NCI-H1436 (cell line): ENCODE measurements around the gene NCOA5.
A peak's percentile ranks its signal among the peaks of the same experiment; 100 is the strongest.

Experiments
- DNase-seq: peaks from one replicate; lab custom pipeline; 2025; lab: John Stamatoyannopoulos, UW

NCOA5 gene

DNA sequence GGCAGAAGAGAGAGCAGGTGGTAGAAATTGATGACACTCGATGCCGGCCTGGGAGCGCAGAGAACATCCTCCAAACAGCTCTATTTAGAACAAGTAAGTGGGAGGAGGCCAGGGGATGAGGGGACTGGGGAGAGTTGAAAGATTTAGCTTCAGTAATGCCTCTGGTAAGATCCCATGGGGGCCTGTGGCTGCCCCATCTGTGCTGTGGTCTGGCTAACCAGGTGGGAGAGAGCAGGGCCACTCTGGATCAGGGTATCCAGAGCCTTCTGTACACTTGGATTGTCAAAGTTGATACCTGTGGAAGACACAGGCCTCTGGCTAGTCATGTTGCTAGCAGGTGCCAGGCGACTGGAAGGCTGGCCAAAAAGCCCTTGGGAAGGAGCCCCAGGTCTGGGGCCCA, 27.6 kb downstream of the NCOA5 start:
- no peak for DNase-seq

DNA sequence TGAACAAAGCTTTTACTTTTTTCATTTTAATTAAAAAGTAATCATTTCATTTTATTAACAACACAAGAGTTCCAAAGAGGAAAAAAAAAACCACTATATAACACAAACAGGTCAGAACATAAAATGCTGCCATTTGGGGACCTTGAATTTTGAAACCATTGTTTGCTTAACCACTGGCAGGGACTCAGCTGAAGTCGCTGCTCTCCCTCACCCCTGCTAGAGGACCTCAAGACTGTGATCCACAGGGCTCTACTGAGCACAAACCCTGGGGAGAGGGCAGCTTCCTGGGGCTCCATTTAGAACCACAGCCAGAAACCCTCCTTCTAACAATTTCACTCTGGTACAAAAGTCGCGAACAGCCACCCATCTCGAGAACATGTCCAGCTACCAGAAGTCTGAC, 28.8 kb downstream of the NCOA5 start:
- DNase-seq, result no peak

DNA sequence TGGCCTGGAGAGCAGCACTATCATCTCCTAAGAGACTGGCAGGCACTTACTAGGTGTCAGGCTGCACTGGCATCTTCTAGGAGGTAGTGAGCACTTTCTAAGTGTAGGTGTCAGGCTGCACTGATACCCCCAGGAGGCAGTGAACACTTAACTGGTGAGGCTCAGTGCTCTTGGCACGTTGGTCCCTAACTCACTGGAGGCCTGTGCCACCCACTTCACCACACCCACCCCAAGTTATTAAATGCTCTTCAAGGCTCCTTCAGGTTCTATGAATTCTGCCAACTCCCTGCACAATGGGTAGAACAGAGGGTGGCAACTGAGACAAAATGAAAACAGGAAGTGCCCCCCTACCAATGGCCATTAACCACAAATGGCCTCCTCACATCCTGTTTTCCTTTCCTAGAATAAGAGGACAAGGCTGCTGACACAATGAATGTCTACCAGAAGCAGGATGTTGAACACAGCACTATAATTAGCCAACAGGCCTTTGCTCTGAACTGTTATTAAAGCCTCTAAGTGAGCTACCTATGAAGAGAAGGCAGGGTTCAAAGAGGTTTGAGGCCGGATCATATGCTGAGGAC, 29.4 kb downstream of the NCOA5 start:
- DNase-seq, result peak; percentile 19

DNA sequence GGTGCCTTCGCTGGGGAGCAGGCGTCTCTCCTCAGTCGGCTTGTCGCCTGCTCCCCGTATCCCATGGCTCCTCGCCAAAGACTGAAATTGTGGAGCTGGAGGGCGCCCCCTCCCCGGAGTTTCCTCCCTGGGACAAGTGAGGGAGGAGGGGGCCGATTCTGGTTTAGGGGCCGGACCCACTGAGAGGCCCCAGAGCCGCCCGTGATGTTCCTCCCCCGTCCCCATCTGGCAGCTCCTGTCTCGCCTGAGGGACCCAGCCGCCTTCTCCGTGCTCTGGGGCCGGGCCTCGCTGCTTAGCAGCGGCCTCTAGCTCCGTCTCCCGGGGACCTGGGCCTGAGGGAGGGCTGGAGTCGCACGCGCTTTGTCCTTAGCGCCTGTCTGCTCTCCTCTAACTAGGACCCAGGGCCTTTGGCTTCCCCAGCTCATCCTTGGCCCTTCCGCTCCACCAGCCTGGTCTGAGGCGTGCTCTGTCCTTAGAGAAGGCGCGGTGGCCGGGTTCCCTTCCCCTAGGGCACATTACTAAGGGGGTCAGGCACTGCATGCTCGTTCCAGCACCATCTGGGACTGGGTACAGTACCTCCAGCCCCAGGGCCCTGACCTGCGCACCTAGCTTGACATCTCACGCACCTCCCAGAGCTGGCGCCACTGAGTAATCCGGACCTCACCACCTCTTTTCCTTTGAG, 31.0 kb downstream of the NCOA5 start:
- DNase-seq, result no peak

DNA sequence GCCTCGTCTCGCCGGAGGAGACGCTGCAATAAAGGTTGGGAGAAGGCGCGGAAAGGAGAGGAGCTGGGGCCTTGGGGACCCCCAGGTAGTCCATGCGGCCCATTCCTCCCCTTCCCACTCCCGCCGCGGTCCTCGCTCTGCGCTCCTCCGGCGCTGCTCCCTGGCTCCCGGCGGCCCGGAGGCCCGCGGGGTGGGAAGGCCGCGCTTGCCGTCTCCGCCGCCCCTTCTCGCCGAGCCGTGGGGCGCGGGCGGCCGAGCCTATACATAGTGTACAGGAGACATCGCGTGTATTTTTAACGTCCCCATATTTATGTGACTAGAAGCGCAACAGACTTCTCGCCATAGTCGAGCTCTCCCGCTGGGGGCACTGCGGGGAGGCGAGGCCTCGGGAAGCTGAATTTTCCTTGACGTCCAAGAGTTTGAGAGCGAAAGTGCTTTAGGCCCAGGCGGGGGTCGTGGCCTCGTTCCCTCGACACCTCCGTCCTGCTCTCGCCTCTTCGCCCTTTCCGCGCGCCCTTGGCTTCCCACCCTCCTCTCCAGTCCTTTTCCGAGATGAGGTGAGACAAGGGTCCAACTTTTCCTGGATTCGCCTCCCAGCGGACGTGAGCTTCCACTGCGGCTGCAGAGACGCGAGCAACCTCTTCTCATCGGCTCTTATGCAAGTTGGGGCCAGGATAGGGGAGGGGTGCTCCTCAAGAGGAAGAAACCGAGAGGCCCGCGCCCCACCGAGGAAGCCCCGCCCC, 31.7 kb downstream of the NCOA5 start:
- no peak for DNase-seq

DNA sequence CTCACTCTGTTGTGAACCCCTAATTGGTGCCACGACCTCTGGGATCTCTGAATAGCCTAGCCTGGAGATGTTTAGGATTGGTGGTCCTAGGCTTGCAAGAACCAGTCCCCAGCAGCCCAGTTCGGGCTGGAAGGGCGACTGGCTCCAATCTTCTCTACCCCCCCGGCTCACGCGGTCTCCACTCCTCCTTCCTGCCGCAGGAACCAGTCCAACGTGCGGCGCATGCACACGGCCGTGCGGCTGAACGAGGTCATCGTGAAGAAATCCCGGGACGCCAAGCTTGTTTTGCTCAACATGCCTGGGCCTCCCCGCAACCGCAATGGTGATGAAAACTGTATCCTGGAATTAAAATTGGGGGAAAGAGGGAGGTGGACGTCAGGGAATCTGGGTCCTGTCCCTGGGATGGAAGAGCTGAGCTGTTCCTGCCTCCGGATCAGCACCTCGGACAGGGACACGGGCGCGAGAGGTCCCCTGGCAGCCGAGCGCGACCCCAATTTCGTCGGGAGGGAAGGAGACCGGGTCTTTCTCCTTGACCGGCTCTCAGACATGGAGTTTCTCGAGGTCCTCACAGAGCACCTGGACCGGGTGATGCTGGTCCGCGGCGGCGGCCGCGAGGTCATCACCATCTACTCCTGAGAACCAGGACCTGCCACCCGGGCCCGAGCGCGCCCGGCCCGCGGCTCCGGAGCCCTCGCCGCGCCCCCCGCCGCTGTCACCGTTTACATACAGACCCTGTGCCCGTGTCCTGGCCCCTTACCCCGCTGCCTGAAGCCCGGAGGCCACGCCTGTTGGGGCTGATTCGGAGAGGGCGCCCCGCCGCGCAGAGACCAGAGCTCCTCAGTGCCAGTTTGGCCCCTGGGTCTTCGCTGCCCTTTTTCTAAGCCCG, 32.5 kb downstream of the NCOA5 start:
- no peak for DNase-seq

DNA sequence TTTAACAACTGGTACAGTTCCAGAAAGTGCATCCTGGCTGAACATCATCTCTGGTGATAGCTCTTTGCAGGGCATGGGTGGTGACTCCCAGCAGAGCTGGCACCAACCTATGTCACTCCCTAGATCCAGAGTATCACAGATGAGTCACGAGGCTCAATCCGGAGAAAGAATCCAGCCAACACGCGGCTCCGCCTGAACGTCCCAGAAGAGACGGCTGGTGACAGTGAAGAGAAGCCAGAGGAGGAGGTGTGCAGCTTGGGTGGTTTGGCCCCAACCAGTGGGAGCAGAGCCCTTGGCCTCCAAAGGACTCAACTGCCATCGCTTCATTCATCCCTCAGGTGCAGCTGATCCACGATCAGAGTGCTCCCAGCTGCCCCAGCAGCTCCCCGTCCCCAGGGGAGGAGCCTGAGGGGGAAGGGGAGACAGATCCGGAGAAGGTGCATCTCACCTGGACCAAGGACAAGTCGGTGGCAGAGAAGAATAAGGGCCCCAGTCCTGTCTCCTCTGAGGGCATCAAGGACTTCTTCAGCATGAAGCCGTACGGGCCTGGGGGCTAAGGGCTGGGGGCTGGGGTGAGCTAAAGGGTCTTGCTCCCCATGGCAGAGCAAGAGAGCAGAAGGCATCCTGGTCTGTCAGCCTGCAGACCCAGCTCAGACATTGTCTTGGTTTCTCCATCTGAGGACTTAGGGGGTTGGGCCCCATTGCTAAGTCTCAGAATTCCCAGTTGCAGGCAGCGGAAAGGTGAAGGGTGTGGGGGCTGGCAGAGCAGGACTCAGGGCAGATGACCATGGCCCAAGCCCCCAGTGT, 33.5 kb downstream of the NCOA5 start:
- no peak for DNase-seq

DNA sequence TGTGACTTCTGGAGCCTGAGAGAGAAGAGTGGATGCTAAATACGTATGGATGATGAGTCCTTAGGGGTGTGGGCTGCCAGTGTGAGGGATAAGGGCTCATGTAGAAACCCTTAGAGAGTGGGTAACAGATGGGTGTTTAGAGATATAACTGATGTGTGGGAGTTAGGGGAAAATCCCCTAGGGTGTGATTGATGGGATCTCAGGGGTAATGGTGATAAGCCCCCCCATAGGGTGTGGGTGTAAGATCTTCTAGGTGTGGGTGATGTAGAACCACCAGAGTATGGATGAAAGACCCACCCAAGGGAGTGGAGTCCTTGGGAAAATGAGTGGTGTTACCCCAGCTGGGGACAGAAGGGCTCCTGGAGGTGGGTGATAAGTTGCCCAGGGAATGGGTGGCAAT, 34.5 kb downstream of the NCOA5 start:
- DNase-seq, result no peak

DNA sequence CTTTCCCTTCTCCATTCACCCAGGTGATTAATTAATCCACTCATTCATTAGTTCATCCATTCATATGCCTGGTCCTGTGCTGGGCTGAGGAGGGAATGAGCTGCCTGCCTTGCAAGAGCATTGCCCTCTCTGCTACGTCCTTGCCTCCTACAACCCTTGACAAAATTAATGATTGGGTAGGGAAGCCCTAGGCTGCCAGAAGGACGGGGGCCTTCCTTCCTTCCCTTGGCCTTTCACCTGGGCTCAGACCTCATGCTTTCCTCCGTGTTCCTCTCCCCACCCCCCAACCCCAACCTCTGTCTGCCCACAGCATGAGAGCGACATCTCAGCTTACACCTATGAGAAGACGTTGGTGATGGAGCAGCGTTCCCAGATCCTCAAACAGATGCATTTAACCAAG, 35.2 kb downstream of the NCOA5 start:
- DNase-seq, result no peak

DNA sequence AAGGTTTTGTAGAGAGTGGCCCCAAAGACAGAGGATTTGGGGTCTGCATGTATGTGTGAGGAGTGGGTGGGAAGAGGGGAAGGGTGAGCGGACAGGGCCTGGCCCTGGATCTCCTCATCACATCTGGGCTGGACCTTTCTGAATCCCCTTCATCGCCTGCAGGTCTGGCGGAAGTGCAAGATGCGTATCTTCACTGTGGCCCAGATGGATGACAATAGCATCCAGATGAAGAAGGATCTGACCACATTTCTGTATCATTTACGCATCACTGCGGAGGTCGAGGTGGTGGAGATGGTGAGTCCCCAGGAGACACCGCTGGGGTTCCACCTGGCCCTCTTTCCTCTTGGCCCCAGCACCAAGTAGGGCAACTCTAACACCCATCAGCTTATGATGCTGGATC, 36.3 kb downstream of the NCOA5 start:
- no peak for DNase-seq

DNA sequence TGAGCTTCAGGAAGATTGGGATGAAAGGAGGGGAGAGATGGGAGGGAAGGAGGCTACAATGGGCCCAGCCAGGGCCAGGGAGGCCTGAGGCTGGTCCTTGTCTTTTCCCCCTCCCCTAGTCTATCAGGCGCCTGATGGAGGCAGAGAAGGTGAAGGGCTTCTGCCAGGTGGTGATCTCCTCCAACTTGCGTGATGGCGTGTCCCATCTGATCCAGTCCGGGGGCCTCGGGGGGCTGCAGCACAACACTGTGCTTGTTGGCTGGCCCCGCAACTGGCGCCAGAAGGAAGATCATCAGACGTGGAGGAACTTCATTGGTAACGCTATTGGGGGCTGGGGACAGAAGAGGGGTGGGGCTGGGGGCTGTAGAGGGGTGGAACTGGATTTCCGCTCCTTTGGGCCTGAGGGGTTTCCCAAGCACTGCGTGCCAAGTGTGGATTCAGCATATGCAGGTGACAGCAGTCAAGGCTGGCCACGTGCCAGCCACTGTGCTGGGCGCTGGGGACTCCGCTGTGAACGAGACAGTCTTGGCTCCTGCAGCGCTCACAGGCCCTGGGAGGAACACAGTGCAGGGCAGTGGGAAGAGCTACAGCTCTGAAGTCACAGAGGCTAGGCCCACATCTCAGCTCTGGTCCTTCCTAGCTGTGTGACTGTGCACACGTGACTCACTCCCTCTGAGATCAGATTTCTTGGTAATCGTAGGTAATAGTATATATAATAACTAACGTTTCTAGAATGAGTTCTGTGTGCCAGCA, 38.0 kb downstream of the NCOA5 start:
- DNase-seq, result peak; percentile 38

DNA sequence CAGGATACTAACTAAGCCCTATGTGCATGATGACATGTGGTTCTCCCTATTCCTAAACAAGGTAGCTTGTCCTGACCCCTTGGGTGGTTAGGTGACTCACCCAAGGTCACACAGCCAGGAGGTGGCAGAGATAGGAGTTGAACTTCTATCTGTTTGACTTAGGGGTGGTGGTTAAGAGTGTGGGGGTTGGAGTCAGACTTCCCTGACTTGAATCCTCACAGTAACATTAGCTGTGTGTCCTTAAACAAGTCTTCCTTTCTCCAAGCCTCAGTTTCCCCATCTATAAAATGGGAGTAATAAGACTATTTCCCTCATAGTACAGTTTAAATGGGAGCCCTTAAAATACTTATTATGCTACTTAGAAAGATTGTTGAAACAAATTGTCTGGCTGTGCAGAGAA, 38.9 kb downstream of the NCOA5 start:
- DNase-seq, result no peak

DNA sequence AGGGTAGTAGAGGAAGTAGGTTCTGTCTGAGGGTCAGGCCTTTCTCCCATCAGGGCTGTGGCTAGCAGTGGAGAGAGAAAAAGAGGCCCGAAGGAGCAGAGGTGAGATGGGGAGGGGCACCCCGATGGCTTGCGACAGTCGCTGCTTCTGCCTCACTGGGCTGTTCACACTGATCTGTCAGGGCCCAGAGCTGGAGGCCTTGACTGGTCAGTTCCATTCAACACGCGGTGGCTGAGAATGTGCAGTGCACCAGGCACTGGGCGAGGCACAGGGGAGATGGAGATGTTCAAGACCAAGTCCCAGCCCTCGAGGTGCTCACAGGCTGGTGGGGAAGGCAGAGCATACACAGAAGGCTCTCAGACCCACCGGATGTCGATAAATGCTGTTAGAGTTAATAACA, 39.3 kb downstream of the NCOA5 start:
- no peak for DNase-seq

DNA sequence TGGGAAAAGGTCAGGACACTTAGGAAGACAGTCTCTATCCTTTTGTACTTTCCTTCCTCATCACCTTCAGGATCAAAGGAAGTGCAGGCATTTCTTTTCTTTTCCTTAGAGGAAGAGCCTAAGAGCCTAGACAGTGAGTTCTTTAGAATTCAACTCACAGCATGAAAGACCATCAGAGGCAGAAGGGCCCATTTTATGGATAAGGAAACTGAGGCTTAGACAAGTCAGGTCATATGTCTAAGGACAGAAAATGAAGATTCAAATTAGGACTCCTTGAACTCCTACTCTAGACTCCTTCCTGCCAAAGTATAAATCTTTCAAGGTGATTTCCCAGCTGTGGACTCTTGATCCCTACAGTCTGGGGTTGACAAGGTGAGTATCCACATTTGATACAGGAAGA, 39.9 kb downstream of the NCOA5 start:
- DNase-seq, result no peak

DNA sequence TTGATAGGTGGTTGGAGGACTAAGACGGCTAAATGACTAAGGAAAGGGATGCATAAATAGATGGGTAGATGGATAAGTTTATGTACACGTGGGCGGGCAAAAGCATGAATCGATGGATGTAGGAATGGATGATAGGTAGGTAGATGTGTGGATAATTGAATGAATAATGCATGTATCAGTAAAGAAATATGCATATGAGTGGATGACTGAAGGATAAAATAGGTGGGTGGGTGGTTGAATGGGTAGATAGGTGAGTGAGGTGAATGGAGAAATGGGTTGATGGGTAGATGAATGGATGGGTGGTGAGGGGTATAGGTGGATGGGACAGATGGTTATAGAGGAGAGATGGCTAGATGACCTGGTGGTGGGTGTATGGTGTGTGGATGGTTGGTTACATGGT, 40.6 kb downstream of the NCOA5 start:
- DNase-seq, result no peak

DNA sequence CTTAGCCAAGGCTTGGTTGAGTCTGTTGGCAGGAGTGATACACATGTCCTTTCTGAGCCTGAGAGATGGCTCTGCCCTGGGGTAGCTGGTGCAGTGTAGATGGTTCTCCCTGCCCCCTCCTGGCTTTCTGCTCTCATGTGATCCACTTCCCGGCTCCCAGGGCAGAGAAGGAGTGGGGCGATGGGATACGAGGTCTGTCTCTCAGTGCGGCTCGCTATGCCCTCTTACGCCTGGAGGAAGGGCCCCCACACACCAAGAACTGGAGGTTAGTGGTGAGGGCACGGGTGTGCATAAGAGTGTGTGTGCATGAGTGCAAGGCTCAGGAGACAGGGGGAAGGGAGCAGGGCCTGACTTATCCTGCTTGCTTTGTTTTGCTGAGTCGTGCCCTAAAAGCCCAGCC, 41.9 kb downstream of the NCOA5 start:
- no peak for DNase-seq

DNA sequence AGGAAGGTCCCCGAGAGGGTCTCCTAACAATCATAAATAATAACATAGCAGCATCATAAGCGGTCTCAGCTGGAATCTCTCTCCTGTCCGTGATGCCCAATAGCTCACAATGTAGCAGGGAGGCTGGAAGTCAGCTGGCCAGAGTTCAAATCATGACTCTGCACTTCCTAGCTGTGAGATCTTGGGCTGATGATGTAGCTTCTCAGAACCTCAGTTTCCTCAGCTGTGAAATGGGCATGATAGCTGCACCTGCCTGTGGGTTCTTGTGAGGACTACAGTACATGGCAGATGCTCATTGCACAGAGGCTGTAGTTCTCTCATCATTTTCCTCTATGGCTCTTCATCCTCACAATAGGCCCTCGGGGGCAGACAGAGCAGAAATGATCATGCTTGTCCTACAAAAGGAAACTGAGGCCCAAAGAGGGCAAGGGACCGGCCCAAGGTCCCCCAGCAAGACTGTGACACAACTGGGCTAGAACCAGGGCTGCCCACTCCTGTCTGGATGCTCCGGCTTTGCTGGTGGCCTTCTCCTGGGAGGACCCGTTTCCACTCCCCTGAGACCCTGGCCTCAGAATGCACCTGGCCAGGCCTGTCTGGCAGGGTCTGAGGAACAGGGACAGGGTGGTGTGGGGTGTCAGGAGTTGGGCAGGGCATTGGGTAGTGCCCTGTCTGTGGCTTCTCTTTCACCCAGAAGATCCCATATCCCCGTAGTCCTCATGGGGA, 43.0 kb downstream of the NCOA5 start:
- DNase-seq, result no peak

DNA sequence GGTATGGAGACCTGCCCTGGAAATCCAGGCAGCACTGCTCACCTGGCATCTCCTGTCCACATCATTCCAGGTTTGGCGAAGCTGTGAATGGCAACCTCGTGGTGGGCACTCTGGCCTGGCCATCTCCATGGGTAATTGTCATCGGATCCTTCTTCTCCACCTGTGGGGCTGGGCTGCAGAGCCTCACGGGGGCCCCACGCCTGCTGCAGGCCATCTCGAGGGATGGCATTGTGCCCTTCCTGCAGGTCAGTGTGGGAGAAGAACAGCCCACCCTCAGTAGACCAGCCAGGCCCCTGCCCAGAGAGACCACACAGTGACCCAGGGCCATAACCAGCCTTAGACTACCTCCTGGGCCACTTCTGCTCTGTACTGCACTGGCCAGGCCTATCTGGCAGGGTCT, 44.9 kb downstream of the NCOA5 start:
- DNase-seq, result no peak

DNA sequence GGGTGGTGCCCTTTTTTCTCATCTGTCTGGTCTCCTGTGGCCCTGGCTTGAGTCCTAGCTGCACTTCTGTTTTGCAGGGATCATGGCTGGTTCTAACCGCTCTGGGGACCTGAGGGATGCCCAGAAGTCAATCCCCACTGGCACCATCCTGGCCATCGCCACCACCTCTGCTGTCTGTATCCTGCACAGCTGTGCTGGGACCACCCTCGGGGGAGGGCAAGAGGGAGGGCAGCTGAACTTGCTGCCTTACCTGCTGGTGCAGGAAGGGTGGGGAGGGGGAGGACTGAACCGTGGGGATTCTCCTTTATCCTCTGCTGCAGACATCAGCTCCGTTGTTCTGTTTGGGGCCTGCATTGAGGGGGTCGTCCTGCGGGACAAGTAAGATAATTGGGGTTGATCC, 46.2 kb downstream of the NCOA5 start:
- DNase-seq, result no peak

DNA sequence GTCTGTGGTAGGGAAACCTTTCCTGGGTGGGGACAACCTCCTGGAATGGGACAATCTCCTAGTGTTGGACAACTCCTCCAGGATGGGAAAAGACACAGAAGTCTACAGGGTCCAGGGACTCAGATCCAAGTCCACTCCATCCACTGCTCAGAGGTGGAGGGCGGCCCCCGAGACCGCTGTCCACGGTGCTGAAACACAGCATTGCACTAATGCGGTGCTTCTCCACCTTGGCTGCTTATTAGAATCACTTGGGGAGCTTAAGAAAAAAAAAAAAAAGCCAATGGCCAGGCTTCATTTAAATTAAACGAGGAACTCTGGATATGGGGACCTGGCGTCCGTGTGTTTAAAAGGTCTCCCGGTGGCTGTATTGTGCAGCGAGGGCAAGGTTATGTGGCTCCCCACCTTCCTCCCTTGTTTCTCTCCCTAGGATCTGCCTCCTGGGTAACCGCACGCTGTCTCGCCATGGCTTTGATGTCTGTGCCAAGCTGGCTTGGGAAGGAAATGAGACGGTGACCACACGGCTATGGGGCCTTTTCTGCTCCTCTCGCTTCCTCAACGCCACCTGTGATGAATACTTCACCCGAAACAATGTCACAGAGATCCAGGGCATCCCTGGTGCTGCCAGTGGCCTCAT, 48.7 kb downstream of the NCOA5 start:
- no peak for DNase-seq
